Measurements from ENCODE around the gene USO1. TPM values are rescaled to one million over a fixed set of nuclear protein-coding genes. Genes with fewer than 3 reads are reported as not detected.
"Not testable (repeated sequence)": the region's sequence is repeated elsewhere in the genome, so short reads cannot be mapped to it uniquely, and the experiment has no call there.

USO1 gene
- total RNA-seq, 3 donors from 2014 or later: 44.3 to 65.8 (median 55.9) TPM

- Histone ChIP-seq H3K4me1 (ENCODE audit: low read depth) (no peaks in the 10 kb centered on the region), H3K36me3 (ENCODE audit: low read depth) (no peaks in the 10 kb centered on the region), H3K9me3 (no peaks in the 10 kb centered on the region), H3K4me3 (no peak overlapping the region)
- TF ChIP-seq CTCF (IDR thresholded peaks at IDR 0.05): no peak
- DNase-seq: no peak
- intact Hi-C loops (cut with DNase I, micrococcal nuclease): no loop called here
- no peak for ATAC-seq
These were observed 76.6 kb downstream of the USO1 start for GRCh38 chr4:75800972-75801371.

GRCh38 chr4:75806035-75806434 lies 81.7 kb downstream of the USO1 start:
- H3K36me3 ChIP-seq (ENCODE audit: low read depth); H3K4me1 ChIP-seq (ENCODE audit: low read depth); ATAC-seq; H3K4me3 ChIP-seq; H3K9me3 ChIP-seq; intact Hi-C loops (cut with DNase I, micrococcal nuclease); DNase-seq: not testable (repeated sequence)

GRCh38 chr4:75817901-75818300 lies 93.5 kb downstream of the USO1 start:
- no peak for ATAC-seq
- Histone ChIP-seq H3K4me3 (no peak overlapping the region), H3K36me3 (ENCODE audit: low read depth) (no peaks in the 10 kb centered on the region), H3K9me3 (no peaks in the 10 kb centered on the region), H3K4me1 (ENCODE audit: low read depth) (no peaks in the 10 kb centered on the region)
- intact Hi-C loops (cut with DNase I, micrococcal nuclease): no loop called here
- DNase-seq: no peak
- TF ChIP-seq CTCF (IDR thresholded peaks at IDR 0.05): no peak

- H3K9me3 ChIP-seq: no peaks in the 10 kb centered on the region
- DNase-seq (no peak), ATAC-seq (no peak)
- intact Hi-C loops (cut with DNase I, micrococcal nuclease): no loop called here
- no peaks in the 10 kb centered on the region for H3K36me3 ChIP-seq (ENCODE audit: low read depth)
- no peak for TF ChIP-seq CTCF (IDR thresholded peaks at IDR 0.05)
- no peaks in the 10 kb centered on the region for H3K4me1 ChIP-seq (ENCODE audit: low read depth)
- H3K4me3 ChIP-seq: no peak overlapping the region
These were observed 94.7 kb downstream of the USO1 start for GRCh38 chr4:75819121-75819520.

GRCh38 chr4:75820197-75820596 lies 95.8 kb downstream of the USO1 start:
- Histone ChIP-seq H3K36me3 (ENCODE audit: low read depth) (no peaks in the 10 kb centered on the region), H3K9me3 (no peaks in the 10 kb centered on the region), H3K4me3 (no peak overlapping the region), H3K4me1 (ENCODE audit: low read depth) (no peaks in the 10 kb centered on the region)
- ATAC-seq (no peak), DNase-seq (no peak)
- no peak for TF ChIP-seq CTCF (IDR thresholded peaks at IDR 0.05)
- intact Hi-C loops (cut with DNase I, micrococcal nuclease): no loop called here

- intact Hi-C loops (cut with DNase I, micrococcal nuclease): no loop called here
These were observed 96.3 kb downstream of the USO1 start for GRCh38 chr4:75820676-75821075.

More at GRCh38 chr4:75820676-75821075, 96.3 kb downstream of the USO1 start:
- Histone ChIP-seq H3K36me3 (ENCODE audit: low read depth) (no peaks in the 10 kb centered on the region), H3K9me3 (no peaks in the 10 kb centered on the region), H3K4me3 (no peak overlapping the region), H3K4me1 (ENCODE audit: low read depth) (no peaks in the 10 kb centered on the region)
- ATAC-seq (no peak), DNase-seq (no peak)
- TF ChIP-seq CTCF (IDR thresholded peaks at IDR 0.05): no peak
